CD14-positive monocyte (primary cell): ENCODE data around the gene ISG15. TPM values are rescaled to one million over a fixed set of nuclear protein-coding genes. Genes with fewer than 3 reads are reported as not detected.
A peak's percentile ranks its signal among the peaks of the same experiment; 100 is the strongest.

Experiments used
- DNase-seq, 3 donors: peaks; one replicate each; pipeline ENCODE4 v3.0.0-alpha.2; 2011 to 2022
- H2AFZ ChIP-seq: 2 replicates; pipeline ENCODE4 v1.6.0; 2012; ENCODE audit warnings: mild to moderate bottlenecking, low read depth, low read length, inconsistent platforms; ENCODE audit not compliant: insufficient read depth, poor library complexity, severe bottlenecking
- H3K27ac ChIP-seq, 2 donors: 1 replicate in 1 of 2; 2 replicates in 1 of 2; pipeline ENCODE4 v1.5.1; 2012 to 2013; ENCODE audit warnings: low read length in 2 of 2, control low read depth in 1 of 2, inconsistent platforms in 1 of 2, low read depth in 1 of 2, mild to moderate bottlenecking in 1 of 2
- H3K27me3 ChIP-seq, 2 donors: one replicate each; pipeline versions ENCODE4 v1.6.0 to v1.6.1; 2011 to 2013; ENCODE audit warnings: low read length in 2 of 2; ENCODE audit not compliant: control insufficient read depth in 2 of 2, insufficient read depth in 2 of 2
- H3K36me3 ChIP-seq, 2 donors: replicated peaks in 1 of 2; 1 replicate in 1 of 2; 2 replicates in 1 of 2; pipeline versions ENCODE4 v1.5.1 to v1.6.1; 2012 to 2013; ENCODE audit warnings: low read length in 2 of 2, control low read depth in 1 of 2, inconsistent platforms in 1 of 2, mild to moderate bottlenecking in 1 of 2; ENCODE audit not compliant: insufficient read depth in 2 of 2, control insufficient read depth in 1 of 2
- H3K4me1 ChIP-seq, 2 donors: 1 replicate in 1 of 2; 2 replicates in 1 of 2; pipeline versions ENCODE4 v1.5.1 to v1.6.1; 2012 to 2013; ENCODE audit warnings: low read length in 2 of 2, control low read depth in 1 of 2, inconsistent platforms in 1 of 2, mild to moderate bottlenecking in 1 of 2, moderate library complexity in 1 of 2; ENCODE audit not compliant: insufficient read depth in 2 of 2, control insufficient read depth in 1 of 2
- H3K4me2 ChIP-seq: replicated peaks from 2 replicates; pipeline ENCODE3; 2012; ENCODE audit warnings: low read length, moderate library complexity, mild to moderate bottlenecking; ENCODE audit not compliant: poor library complexity, severe bottlenecking; ENCODE audit errors: extremely low read depth
- H3K4me3 ChIP-seq, 3 experiments: fragments of 200-600 bp in 1 of 3; sonication (generic) in 1 of 3; replicated peaks in 1 of 3; 1 replicate in 2 of 3; 2 replicates in 1 of 3; pipeline ENCODE4 v1.5.1; 2011 to 2013; ENCODE audit warnings: low read length in 3 of 3, mild to moderate bottlenecking in 3 of 3, control low read depth in 2 of 3, low read depth in 2 of 3, inconsistent platforms in 1 of 3, moderate library complexity in 1 of 3
- H3K79me2 ChIP-seq: 2 replicates; pipeline ENCODE4 v1.6.0; 2012; ENCODE audit warnings: mild to moderate bottlenecking, control low read depth, inconsistent platforms, low read length, moderate library complexity; ENCODE audit not compliant: insufficient read depth
- H3K9ac ChIP-seq: 2 replicates; pipeline ENCODE4 v1.6.0; 2017; ENCODE audit warnings: low read length, mild to moderate bottlenecking; ENCODE audit not compliant: insufficient read depth, poor library complexity, severe bottlenecking
- H3K9me3 ChIP-seq, 2 donors: replicated peaks in 1 of 2; 1 replicate in 1 of 2; 2 replicates in 1 of 2; pipeline versions ENCODE4 v1.5.1 to v1.6.1; 2012 to 2013; ENCODE audit warnings: low read length in 2 of 2, control low read depth in 1 of 2; ENCODE audit not compliant: control insufficient read depth in 1 of 2, insufficient read depth in 1 of 2
- H4K20me1 ChIP-seq: 2 replicates; pipeline ENCODE4 v1.6.0; 2012; ENCODE audit warnings: mild to moderate bottlenecking, low read length, control low read depth, moderate library complexity; ENCODE audit not compliant: insufficient read depth
- H3K27ac Mint-ChIP-seq, 7 donors: one replicate each; pipeline ENCODE4 v1.8.0; 2020; ENCODE audit warnings: mild to moderate bottlenecking in 7 of 7, mixed read lengths in 7 of 7, moderate library complexity in 6 of 7, inconsistent platforms in 2 of 7
- H3K27me3 Mint-ChIP-seq, 3 donors: one replicate each; pipeline ENCODE4 v1.8.0; 2021 to 2022; ENCODE audit warnings: low read depth in 3 of 3, mild to moderate bottlenecking in 3 of 3, mixed read lengths in 3 of 3, moderate library complexity in 3 of 3, inconsistent platforms in 1 of 3
- H3K36me3 Mint-ChIP-seq, 2 donors: one replicate each; pipeline ENCODE4 v1.8.0; 2020; ENCODE audit warnings: mixed read lengths in 2 of 2, inconsistent platforms in 1 of 2, mild to moderate bottlenecking in 1 of 2
- H3K4me1 Mint-ChIP-seq: one replicate; pipeline ENCODE4 v1.8.0; 2020; ENCODE audit warnings: mild to moderate bottlenecking, mixed read lengths
- H3K4me3 Mint-ChIP-seq, 2 donors: one replicate each; pipeline ENCODE4 v1.8.0; 2020; ENCODE audit warnings: mild to moderate bottlenecking in 2 of 2, mixed read lengths in 2 of 2, moderate library complexity in 1 of 2
- H3K9me3 Mint-ChIP-seq, 7 donors: one replicate each; pipeline ENCODE4 v1.8.0; 2020 to 2022; ENCODE audit warnings: mixed read lengths in 7 of 7, mild to moderate bottlenecking in 6 of 7, moderate library complexity in 6 of 7, inconsistent platforms in 2 of 7
- WGBS: methylation state at CpG from one replicate; pipeline ENCODE4 v1.1.5; 2013; ENCODE audit warnings: missing lambda C conversion rate; ENCODE audit not compliant: insufficient coverage; 5-methylcytosine and 5-hydroxymethylcytosine counted together
- intact Hi-C, 2 donors: fragments of 100-400 bp; cut with micrococcal nuclease; formaldehyde crosslinking; loops; one replicate each; pipeline versions ENCODE4 v1.15.0 to v1.15.1; 2023
- polyA plus RNA-seq, 3 donors: library from polyadenylated mRNA; depleted of rRNA in 1 of 3; unstranded in 2 of 3; stranded (reverse) in 1 of 3; fragments of 300-500 nt in 2 of 3; fragments of >200 nt in 1 of 3; fragmentation: Illumina TruSeq in 2 of 3; gene quantifications; 1 replicate in 2 of 3; 2 replicates in 1 of 3; pipeline ENCODE4 v1.2.3, GENCODE V29; 2012 to 2021
- TF ChIP-seq, protein P1 (sequence below): fragments of 200-600 bp; IDR thresholded peaks from one replicate; pipeline ENCODE4 v1.8.0; 2022; ENCODE audit warnings: antibody characterized with exemption, mild to moderate bottlenecking

The ISG15 gene
- polyA plus RNA-seq, 3 donors = 128 to 241 (median 145) TPM

DNA sequence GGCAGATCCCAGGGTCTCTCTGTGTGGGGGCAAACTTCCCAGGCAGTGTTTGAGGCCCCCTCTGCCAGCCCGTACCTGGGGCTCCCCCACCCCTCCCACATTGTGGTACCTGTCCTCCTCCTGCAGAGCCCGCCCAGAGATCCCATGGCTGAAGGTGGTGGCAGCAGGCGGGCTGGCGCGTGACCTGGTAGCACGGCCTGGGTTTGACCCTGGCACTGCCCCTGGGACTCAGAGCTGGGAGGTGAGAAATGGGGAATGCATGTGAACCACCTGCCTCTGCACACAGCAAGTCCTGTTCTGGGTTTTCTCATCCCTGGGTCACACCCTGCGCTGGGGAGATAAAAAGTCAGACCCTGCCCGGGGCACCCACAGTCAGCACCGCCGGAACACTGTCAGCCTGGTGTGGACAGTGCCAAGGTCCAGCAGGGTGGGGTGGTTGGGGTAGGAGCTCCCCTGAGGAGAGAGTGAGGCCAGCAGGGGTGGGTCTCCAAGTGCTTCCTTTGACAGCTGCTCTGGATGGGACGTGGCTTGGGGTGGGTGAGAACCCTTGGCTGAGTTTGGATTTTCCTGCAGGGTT, 18.4 kb downstream of the ISG15 start:
- no peaks in the 10 kb centered on the region for H3K79me2 ChIP-seq
- Mint-ChIP-seq H3K36me3 (peaks cover 1 to 4% of the 10 kb centered on the region in 2 donors), H3K9me3 (peaks cover 0 to 13% (median 6%) of the 10 kb centered on the region in 7 donors), H3K4me1 (peaks cover 8% of the 10 kb centered on the region), H3K27me3 (peaks cover 31 to 41% (median 39%) of the 10 kb centered on the region in 3 donors), H3K27ac (peak overlapping the region in 1 of 7 donors; percentile 68), H3K4me3 (peak overlapping the region in 1 of 2 donors; percentile 85)
- no peak overlapping the region for H3K9ac ChIP-seq
- H3K36me3 ChIP-seq = no peaks in the 10 kb centered on the region
- no peaks in the 10 kb centered on the region for H4K20me1 ChIP-seq
- peaks cover 8 to 49% of the 10 kb centered on the region in 2 donors for H3K27me3 ChIP-seq
- peaks cover 7 to 18% of the 10 kb centered on the region in 2 donors for H3K4me1 ChIP-seq
- no peak overlapping the region for H2AFZ ChIP-seq
- H3K9me3 ChIP-seq = peaks cover 2 to 4% of the 10 kb centered on the region in 2 donors
- no peak overlapping the region for H3K27ac ChIP-seq
- intact Hi-C loops = loop anchor here in 1 of 2 donors (5.0 to 10.0 kb wide), 3 partner anchors 36 to 203 kb away; partner anchors contain the start of genes B3GALT6, C1orf159 and SDF4
- 93% methylated on average over 10 of the region's 11 CpGs for WGBS
- no peak overlapping the region for H3K4me3 ChIP-seq
- no peak overlapping the region for H3K4me2 ChIP-seq
- no peak for DNase-seq
- TF ChIP-seq, protein P1, sequence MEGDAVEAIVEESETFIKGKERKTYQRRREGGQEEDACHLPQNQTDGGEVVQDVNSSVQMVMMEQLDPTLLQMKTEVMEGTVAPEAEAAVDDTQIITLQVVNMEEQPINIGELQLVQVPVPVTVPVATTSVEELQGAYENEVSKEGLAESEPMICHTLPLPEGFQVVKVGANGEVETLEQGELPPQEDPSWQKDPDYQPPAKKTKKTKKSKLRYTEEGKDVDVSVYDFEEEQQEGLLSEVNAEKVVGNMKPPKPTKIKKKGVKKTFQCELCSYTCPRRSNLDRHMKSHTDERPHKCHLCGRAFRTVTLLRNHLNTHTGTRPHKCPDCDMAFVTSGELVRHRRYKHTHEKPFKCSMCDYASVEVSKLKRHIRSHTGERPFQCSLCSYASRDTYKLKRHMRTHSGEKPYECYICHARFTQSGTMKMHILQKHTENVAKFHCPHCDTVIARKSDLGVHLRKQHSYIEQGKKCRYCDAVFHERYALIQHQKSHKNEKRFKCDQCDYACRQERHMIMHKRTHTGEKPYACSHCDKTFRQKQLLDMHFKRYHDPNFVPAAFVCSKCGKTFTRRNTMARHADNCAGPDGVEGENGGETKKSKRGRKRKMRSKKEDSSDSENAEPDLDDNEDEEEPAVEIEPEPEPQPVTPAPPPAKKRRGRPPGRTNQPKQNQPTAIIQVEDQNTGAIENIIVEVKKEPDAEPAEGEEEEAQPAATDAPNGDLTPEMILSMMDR = no peak

DNA sequence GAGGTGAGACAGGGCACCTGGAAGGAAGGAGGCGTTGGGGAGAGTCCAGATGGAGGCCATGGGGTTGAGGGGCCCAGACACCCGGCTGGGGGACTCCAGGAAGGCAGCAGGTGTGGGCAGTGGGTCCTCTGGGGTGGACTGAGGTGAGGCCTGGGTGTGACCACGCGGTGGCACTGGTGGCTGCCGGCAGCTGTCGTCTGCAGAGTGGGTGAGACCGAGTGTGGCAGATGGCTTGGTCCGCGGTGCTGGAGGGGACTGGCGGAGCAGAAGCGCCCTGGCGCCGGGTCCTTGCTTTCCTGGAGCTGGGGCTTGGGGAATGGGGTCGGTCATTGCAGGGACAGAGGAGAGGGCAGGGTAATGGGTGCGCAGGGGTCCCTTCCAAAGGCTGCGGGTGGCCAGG, 19.1 kb downstream of the ISG15 start:
- H3K36me3 Mint-ChIP-seq = peaks cover 1 to 4% of the 10 kb centered on the region in 2 donors
- Histone ChIP-seq H3K27ac (no peak overlapping the region), H3K79me2 (no peaks in the 10 kb centered on the region), H3K4me3 (peak overlapping the region in 1 of 3 experiments; percentile 66), H4K20me1 (no peaks in the 10 kb centered on the region), H3K4me2 (peak overlapping the region; percentile 76), H3K9me3 (peaks cover 2 to 4% of the 10 kb centered on the region in 2 donors), H3K9ac (no peak overlapping the region), H3K36me3 (no peaks in the 10 kb centered on the region), H3K27me3 (peaks cover 8 to 50% of the 10 kb centered on the region in 2 donors), H2AFZ (no peak overlapping the region), H3K4me1 (peaks cover 7 to 18% of the 10 kb centered on the region in 2 donors)
- H3K4me1 Mint-ChIP-seq = peaks cover 8% of the 10 kb centered on the region
- H3K9me3 Mint-ChIP-seq = peaks cover 0 to 13% (median 6%) of the 10 kb centered on the region in 7 donors
- H3K27ac Mint-ChIP-seq = peak overlapping the region in 2 of 7 donors; percentile 58 to 68
- WGBS = 22% methylated on average over 15 of the region's 16 CpGs
- no peak for DNase-seq
- peaks cover 31 to 45% (median 41%) of the 10 kb centered on the region in 3 donors for H3K27me3 Mint-ChIP-seq
- TF ChIP-seq, protein P1 = no peak
- intact Hi-C loops = loop anchor here in 1 of 2 donors (5.0 to 10.0 kb wide), 3 partner anchors 35 to 202 kb away; partner anchors contain the start of genes B3GALT6, C1orf159 and SDF4
- peak overlapping the region; percentile 60 to 85 for H3K4me3 Mint-ChIP-seq
